Measurements from ENCODE around the gene ZNF491.

DNA sequence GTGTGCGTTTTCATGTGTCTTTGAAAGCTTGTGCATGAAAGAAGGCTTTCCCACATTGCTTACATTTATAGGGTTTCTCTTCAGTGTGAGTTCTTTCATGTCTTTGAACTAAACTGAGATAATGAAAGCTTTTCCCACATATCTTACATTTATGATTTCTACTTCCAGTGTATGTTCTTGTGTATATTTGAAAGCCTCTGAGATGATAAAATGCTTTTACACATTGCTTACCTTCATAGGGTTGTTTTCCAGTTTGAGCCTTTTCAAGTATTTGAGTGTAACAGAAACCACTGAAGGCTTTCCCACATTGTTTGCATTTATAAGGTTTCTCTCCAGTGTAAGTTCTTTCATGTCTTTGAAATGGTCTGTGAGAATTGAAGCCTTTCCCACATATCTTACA lies 41.4 kb upstream of the ZNF491 start:
- TF ChIP-seq, protein P1, sequence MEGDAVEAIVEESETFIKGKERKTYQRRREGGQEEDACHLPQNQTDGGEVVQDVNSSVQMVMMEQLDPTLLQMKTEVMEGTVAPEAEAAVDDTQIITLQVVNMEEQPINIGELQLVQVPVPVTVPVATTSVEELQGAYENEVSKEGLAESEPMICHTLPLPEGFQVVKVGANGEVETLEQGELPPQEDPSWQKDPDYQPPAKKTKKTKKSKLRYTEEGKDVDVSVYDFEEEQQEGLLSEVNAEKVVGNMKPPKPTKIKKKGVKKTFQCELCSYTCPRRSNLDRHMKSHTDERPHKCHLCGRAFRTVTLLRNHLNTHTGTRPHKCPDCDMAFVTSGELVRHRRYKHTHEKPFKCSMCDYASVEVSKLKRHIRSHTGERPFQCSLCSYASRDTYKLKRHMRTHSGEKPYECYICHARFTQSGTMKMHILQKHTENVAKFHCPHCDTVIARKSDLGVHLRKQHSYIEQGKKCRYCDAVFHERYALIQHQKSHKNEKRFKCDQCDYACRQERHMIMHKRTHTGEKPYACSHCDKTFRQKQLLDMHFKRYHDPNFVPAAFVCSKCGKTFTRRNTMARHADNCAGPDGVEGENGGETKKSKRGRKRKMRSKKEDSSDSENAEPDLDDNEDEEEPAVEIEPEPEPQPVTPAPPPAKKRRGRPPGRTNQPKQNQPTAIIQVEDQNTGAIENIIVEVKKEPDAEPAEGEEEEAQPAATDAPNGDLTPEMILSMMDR (conservative IDR thresholded peaks at IDR 0.05; ENCODE audit: low read length), result no peak
- no peak for TF ChIP-seq EZH2phosphoT487 (IDR thresholded peaks at IDR 0.05; ENCODE audit: borderline replicate concordance)
